HG03354 (cell line): Measurements from ENCODE around the gene HMGN4.
A peak's percentile ranks its signal among the peaks of the same experiment; 100 is the strongest.
"Not testable (repeated sequence)": the region's sequence is repeated elsewhere in the genome, so short reads cannot be mapped to it uniquely, and the experiment has no call there.

Experiments
- ATAC-seq: cut with Tn5 transposase; IDR thresholded peaks from one replicate; pipeline ENCODE4 v1.9.1; 2021; ENCODE audit warnings: mild to moderate bottlenecking; ENCODE audit not compliant: unreplicated experiment, poor library complexity, severe bottlenecking

The HMGN4 gene

DNA sequence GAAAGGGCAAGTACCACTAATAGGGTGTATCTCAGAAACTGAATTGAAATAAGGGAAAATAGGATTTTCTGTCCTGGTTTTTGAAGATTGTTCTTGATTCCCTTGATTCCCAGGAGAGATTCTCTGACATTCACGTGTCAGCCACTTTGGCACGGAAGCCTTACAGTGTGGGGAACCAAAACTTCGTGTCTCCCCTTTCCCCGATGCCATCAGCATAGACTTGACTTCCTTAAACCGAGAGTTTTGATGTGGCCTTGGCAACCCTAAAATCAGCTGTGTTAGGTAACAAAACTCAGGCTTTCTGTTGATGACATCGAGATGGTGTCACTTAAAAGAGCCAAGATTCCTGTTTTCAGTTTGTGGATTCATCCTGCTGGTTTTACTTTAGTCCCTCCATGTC, 7.5 kb downstream of the HMGN4 start:
- ATAC-seq: no peak

DNA sequence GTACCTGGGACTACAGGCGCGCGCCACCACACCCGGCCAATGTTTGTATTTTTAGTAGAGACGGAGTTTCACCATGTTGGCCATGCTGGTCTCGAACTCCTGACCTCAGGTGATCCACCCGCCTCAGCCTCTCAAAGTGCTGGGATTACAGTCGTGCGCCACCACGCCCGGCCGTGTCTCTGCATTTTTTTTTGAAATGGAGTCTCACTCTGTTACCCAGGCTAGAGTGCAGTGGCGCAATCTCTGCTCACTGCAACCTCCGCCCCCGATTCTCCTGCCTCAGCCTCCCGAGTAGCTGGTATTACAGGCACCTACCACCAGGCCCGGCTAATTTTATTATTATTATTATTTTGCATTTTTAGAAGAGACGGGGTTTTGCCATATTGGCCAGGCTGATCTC, 9.2 kb downstream of the HMGN4 start:
- not testable (repeated sequence) for ATAC-seq

DNA sequence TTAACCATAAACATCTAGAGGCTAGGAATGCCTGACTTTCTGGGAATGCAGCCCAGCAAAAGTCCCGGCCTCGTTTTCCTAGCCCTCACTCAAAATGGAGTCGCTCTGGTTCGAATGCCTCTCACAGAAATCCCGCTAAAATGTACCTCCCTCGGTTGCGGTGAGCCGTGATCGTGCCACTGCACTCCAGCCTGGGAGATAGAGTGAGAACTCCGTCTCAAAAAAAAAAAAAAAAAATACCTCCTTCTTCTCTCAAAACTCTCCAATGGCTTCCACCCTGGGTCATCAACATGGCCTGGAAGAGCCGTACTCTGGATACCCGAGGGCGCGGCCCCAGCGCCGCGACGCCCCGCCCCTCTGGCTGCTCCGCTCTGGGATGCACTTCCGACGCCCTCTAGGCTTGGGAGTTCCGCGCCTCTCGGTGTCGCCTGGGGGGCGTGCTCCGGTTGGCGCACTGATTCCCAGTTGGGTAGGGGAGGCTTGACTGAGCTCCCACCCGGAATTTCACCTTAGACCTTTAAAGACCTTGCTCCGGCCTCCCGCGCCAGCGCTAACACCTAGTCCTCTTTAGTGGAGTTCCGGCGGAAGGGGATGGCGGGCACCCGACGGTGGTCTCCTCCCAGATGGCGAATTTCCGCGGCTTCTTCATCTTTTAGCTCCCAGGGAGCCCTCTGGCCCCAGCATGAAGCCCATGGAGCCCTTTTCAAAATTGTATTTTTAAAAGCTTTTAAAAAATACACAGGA, 12.3 kb downstream of the HMGN4 start:
- ATAC-seq: peak; percentile 23

DNA sequence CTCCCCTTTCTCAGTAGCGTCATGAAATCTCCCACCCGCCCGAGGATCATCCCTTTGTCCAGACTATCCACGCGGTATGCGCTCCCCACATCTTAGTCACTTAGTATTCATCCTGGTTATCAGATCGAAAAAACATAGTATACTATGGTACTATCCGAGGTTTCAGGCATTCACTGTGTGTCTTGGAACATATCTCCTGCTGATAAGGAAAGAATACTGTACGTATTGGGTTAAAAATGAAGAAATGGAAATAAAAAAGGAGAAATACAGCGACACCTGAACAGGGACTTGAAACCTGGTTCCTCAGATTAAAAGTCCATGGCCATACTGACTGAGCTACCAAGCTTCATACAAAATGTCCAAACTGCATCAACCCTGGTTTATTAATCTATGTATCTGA, 14.0 kb downstream of the HMGN4 start:
- ATAC-seq: no peak

DNA sequence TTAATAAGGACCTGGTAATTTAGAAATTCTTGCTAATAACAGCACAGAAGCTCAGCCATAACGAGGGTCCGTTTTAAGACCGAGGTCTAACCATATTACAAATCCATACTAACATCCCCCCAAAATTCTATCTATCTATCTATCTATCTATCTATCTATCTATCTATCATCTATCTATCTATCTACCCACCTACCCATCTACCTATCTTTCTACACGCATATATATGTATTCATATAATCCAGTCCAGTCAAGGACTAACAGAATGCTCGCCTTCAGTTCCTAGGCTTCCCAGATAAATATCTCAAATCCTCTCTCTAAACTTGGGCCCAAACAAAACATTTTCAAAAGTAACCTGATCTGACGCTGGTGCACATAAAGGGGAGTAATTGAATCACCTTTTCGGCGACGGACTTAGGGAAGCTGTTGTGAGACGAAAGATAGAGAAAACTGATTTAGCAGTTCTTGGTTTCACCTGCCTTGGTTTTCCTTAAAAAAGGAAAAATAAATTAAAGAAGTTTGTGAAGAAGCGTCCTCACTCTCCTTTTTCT, 14.5 kb downstream of the HMGN4 start:
- no peak for ATAC-seq

DNA sequence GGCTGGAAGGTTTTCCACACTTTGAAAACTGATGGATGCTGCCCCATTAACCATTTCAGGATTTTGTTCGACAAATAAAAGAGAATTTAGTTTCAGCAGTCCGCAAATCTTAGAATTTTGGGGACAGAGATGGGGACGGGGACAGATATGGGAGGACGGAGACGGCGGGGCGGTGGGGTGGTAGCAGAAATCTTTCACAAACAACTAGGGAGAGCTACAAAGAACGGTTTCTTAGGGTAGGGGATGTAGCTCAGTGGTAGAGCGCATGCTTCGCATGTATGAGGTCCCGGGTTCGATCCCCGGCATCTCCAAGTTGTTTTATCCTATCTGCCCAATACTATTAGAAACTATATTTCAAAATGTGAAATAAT, 15.1 kb downstream of the HMGN4 start:
- peak; percentile 46 for ATAC-seq

DNA sequence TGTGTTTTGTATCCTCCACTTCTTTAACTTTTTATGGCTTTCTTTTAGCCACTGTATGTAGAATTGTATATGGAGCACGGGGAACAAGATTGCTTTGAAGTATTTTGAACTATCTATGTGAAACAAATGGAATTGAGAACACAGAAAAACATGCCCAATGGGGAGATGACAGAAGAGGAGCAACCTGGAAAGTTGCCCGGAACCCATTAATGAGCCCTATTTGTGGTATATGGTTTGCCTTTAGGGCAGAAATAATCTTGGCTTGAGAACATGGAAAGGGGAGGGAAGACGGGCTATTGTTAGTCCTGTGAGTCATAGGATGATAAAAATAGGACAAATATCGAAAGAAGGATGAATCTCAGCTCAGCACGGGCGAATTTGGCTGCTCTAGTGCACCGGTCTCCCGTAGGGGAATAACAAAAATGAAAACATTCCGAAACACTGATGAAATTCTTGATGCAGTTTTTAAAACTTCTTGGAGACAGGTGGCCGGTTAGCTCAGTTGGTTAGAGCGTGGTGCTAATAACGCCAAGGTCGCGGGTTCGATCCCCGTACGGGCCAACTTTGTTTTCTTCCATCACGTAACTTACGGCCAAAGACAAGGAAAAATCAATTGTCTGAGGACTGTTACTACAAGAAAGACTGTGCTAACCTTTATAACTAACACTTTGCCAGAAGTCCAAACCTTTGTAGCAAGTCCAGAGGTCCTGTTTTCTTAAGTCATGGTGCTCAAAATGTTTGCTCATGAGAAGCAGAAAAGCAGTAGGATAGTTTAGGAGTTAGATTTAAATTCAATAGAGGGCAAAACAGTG, 15.7 kb downstream of the HMGN4 start:
- peak; percentile 39 for ATAC-seq

DNA sequence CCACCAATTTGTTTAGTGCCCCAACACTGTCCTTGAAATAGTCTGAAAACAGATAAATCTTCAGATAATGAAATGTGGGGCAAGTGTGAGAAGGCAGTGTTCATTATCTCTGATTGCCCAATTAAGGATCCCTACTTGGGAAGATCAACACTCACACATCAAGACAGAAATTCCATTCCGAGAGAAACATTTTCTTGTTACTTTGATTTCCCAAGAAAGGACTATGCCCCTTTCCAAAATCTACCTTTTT, 16.2 kb downstream of the HMGN4 start:
- ATAC-seq: no peak

DNA sequence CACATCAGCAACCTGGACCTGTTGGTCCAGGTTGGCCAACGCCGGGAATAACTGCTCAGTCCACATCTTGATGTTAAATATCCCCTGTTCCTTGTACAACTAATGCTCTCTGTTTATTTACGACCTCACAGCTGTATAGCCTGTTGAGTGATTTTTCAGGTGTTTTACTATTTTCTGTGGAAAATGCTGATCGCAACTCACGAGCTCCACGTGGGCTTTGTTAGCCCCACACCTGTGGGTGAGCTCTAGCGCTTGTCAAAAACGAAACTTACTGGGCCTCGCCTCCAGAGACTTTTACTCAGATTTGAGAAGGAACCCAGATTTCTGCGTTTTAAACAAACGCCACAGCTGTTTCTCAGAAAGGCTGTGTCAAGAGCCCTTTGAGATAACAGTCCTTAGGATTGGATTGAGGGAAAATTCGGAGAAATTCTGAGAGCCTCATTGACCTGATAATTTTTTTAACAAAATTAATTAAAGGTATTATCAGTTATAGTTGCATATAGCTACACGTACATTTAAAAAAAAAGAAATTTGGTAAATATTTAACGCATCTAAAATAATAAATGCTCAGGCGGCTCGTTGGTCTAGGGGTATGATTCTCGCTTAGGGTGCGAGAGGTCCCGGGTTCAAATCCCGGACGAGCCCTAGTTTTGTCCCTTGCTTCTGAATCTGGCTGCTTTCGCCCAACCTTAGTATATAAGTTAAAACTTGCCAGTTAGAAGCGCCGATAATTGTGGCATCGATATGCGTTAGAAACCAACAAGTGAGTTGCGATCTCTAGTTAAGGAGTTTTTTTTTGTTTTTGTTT, 16.7 kb downstream of the HMGN4 start:
- ATAC-seq: peak; percentile 33

DNA sequence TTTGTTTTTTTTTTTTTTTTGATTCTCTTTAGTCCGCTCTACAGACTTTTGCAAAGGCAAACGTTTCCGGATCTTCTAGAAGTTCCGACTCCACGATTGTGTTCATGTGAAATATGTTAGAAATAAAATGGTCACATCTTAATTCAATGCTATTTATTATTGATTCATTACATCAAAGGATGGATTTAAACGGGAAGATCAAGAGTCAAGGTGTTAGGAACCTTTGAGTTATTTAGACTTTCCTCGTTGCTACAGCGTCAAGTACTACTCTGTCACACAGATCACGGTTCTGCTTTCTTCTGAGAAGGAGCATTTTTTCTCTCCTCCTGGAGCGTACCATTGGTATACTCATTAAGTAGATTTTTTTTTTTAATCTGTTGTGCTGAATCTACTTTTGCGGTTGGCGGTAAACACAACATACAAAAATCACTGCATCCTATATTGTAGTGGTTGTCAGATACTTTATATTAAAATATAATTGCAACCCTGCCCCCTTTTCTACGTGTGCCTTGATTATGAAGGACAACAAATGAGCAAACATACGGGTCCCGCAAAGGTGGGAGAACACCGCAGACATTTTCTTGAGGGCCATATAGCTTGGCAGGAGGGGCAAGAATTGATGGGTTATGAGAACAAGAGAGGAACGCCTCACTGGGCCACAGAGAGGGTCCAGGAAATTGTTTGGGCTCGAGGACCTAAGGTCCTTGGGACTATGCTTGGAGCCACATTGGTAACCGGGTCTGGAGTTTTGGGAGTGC, 17.5 kb downstream of the HMGN4 start:
- no peak for ATAC-seq

DNA sequence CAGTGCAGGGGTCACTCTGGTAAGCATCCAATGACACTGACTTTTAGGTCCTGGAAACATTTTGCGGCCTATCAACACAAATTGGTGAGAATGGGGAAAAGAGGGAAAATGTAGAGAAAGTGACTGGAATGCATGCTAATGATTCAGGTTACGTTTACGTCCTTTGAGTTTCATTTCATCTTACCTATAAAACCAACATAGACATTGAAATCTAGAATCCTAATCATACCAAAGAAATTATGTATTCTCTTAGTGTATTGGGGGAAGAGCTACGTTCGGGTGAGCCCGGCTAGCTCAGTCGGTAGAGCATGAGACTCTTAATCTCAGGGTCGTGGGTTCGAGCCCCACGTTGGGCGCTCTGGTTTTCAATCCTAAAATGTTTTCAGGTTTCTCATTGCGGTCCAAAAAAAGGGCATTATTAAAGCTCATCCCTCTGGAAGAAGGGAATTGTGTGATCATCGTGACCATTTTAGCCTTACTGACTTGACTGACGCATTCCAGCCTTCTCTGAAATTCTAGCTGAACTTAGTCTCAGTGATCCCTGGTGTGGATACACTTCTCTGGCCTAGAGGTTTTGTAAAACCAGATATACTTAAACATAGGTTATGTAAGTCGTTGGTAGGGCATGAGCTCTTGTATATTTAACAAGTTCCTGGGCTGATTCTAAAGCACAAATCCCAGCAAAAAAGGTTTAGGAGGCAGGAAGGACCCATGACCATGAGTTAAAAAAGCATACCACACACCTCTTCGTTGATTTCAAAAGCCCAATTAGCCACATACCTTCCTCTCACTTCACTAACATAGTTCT, 18.3 kb downstream of the HMGN4 start:
- no peak for ATAC-seq

DNA sequence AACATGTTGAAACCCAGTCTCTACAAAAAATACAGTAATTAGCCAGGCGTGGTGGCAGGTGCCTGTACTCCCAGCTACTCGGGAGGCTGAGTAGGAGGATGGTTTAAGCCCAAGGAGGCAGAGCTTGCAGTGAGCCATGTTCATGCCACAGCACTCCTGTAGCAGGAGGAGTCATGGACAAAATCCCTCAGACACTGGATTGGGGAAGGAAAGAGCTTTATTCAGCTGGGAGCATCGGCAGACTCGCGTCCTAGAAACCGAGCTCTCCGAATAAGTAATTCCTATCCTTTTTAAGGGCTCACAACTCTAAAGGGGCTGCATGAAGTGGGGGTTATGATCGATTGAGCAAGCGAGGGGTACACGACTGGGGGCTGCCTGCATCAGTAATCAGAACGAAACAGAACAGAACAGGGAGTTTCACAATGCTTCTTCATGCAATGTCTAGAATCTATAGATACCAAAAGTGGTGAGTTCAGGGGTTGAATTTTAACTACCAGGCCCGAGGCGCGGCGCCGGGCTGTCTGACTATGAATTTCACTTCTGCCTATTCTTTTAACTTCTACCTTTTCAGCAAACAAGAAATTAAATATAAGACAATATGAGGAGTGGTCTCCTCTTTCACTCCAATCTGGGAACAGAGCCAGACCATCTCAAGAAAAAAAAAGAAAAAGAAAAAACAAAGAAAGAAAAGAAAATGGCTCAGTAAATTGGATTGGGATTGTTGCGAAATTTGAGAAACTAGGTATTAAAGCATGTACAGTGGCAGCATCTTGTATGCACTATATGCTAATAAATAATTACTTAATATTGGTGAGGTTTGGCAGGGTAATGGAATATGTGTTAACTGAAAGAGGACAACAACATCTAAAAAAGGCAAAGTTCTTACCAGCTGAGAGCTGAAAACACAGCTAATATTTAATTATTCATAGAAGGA, 23.6 kb downstream of the HMGN4 start:
- peak; percentile 48 for ATAC-seq

DNA sequence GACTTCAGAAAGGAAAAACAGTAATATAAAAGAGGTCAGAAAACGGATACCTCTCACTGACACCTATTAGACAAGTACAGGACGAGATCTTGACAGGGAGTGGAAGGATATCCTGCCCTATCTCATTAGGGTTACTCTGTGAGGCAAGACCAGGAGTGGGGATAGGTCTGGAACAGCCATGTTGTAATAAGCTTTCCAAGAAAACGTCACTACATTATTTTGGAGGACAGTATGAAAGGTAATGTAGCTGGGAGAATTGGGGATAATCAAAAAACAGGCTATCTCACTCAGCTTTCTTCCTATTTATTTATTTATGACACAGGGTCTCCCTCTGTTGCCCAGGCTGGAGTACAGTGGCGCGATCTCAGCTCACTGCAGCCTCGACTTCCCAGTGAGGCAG, 25.3 kb downstream of the HMGN4 start:
- no peak for ATAC-seq

DNA sequence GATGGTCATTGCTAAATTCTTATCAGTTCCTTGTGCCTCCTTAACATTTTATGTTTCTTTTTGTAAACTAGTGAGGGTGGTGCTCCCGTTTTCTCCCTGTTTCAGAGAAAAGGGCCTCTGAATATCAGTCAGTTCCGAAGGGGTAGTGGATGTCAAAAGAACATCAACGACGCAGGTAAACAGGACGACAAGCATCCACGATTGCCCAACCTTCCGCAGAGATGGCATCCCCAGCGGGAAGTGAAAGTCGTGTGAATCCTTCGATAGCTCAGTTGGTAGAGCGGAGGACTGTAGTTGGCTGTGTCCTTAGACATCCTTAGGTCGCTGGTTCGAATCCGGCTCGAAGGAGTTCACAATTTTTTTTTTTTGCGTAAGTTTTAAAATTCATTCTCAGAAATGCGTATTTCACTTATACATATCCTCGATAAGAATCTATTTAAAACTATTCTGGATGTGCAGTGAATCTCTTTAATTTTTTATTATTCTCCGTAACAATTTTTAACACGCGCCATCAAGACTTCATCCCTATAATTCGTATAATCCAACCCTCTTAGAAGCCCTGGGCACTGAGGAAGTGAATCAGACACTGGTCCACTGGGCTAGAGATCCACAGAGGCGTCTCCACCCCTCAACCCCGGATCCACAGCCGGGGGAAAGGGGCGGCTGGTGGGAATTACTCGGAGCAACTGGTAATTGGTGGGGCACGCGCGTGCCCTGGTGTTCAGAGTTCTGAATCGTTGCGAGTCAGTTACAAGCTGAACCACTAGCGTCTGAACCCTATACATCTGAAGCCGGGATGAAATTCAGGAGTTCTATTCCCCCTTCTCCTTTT, 30.7 kb downstream of the HMGN4 start:
- ATAC-seq: peak; percentile 73

DNA sequence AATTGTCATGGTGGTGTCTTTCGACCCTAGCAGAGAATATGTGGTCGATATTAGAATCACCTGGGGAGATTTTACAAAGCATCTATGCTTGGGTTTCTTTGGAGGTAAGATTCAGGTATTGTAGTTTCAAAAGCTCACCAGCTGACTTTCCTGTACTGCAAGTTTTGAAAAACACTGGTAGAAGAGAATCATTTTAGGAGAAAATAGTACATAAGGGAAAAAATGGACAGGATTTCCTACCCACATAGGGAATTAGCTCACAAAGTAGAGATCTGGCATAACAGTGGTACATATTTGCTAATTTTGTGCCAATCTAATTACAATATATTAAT, 31.2 kb downstream of the HMGN4 start:
- ATAC-seq: no peak

DNA sequence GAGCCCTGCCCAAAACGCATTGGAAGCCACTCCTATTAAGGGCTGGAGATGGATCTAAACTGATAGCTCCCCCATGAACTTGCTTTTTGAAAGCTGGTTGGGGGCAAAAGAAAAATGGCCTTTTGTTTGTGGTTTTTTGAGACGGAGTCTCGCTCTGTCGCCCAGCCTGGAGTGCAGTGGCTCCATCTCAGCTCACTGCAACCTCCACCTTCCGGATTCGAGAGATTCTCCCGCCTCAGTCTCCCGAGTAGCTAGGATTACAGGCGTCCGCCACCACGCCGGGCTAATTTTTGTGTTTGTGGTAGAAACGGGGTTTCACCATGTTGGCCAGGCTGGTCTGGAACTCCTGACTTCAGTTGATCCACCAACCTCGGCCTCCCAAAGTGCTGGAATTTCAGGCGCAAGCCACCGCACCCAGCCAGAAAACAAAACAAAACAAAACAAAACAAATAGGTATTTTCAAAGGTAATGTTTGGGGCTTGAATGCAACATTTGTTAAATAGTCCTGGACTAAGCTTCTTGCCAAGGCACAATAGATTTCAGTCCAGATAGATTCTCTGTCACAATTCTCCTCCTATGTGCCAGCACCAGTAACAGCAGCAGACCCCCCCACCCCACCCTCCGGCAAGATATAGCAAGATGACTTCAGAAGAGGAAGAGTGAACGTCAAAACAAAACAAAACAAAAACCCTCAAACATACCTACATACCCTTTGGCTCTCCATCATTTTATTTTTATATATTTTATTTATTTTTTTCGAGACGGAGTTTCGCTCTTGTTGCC, 32.1 kb downstream of the HMGN4 start:
- ATAC-seq: no peak
